H1 (cell line): Measurements from ENCODE around the gene ZBTB33. TPM values are rescaled to one million over a fixed set of nuclear protein-coding genes. Genes with fewer than 3 reads are reported as not detected.

Source experiments
- CTCF ChIA-PET: fragments of 300-600 bp; sonication (Branson Sonifier 250); formaldehyde crosslinking; loops from one replicate; lab custom pipeline; 2021; ENCODE audit not compliant: partially characterized antibody; lab: Charles Lee
- POLR2A ChIA-PET: fragments of 300-600 bp; sonication (Branson Sonifier 250); formaldehyde crosslinking; loops from one replicate; lab custom pipeline; 2021; ENCODE audit warnings: inconsistent platforms; ENCODE audit not compliant: partially characterized antibody; lab: Charles Lee
- DNase-seq, 2 experiments: peaks; one replicate each; pipeline versions ENCODE4 v3.0.0 to v3.0.0-alpha.2; 2010 to 2022; ENCODE audit warnings: low spot score in 2 of 2, low read depth in 1 of 2, mixed read lengths in 1 of 2
- FAIRE-seq: peaks from 2 replicates; lab custom pipeline; 2011; peaks lifted over from hg19 to GRCh38; lab: Jason Lieb, UNC
- H2AFZ ChIP-seq: 2 replicates; pipeline ENCODE4 v1.8.1; 2012; ENCODE audit warnings: low read length, inconsistent platforms
- H2AK5ac ChIP-seq: 2 replicates; pipeline ENCODE4 v1.6.1; 2013; ENCODE audit warnings: low read depth, low read length
- H2BK120ac ChIP-seq: replicated peaks from 2 replicates; pipeline ENCODE3; 2013; ENCODE audit warnings: low read depth, low read length, inconsistent platforms
- H2BK12ac ChIP-seq: 2 replicates; pipeline ENCODE4 v1.6.1; 2013; ENCODE audit warnings: low read depth, low read length
- H2BK15ac ChIP-seq: 2 replicates; pipeline ENCODE4 v1.6.1; 2013; ENCODE audit warnings: low read length
- H2BK20ac ChIP-seq: 2 replicates; pipeline ENCODE4 v1.6.1; 2013; ENCODE audit warnings: low read length
- H2BK5ac ChIP-seq: 2 replicates; pipeline ENCODE4 v1.6.1; 2013; ENCODE audit warnings: low read depth, low read length
- H3K14ac ChIP-seq: 2 replicates; pipeline ENCODE4 v1.6.1; 2013; ENCODE audit warnings: inconsistent platforms; ENCODE audit not compliant: insufficient read length
- H3K18ac ChIP-seq: 2 replicates; pipeline ENCODE4 v1.6.1; 2013; ENCODE audit warnings: low read length; ENCODE audit errors: extremely low read depth
- H3K23ac ChIP-seq: 2 replicates; pipeline ENCODE4 v1.6.1; 2013; ENCODE audit warnings: inconsistent platforms; ENCODE audit not compliant: insufficient read length
- H3K23me2 ChIP-seq: 2 replicates; pipeline ENCODE4 v1.6.1; 2013; ENCODE audit warnings: low read depth, low read length
- H3K27ac ChIP-seq: 2 replicates; pipeline ENCODE4 v1.6.1; 2011; ENCODE audit warnings: low read depth, low read length, inconsistent platforms
- H3K27me3 ChIP-seq, 4 experiments: replicated peaks in 1 of 4; 1 replicate in 1 of 4; 2 replicates in 3 of 4; pipeline versions ENCODE4 v1.6.1 to v1.8.1; 2011 to 2013; ENCODE audit warnings: low read length in 3 of 4, mild to moderate bottlenecking in 3 of 4, inconsistent platforms in 2 of 4, mixed read lengths in 2 of 4, moderate library complexity in 1 of 4; ENCODE audit not compliant: control insufficient read depth in 3 of 4, insufficient read depth in 3 of 4; ENCODE audit errors: extremely low read depth in 1 of 4
- H3K36me3 ChIP-seq, 4 experiments: 2 replicates each; pipeline versions ENCODE4 v1.6.1 to v1.8.1; 2011 to 2013; ENCODE audit warnings: mild to moderate bottlenecking in 4 of 4, low read length in 3 of 4, moderate library complexity in 2 of 4, control low read depth in 1 of 4, inconsistent platforms in 1 of 4; ENCODE audit not compliant: insufficient read depth in 4 of 4, control insufficient read depth in 2 of 4
- H3K4ac ChIP-seq: replicated peaks from 2 replicates; pipeline ENCODE3; 2013; ENCODE audit warnings: low read length, low read depth, mixed read lengths, inconsistent platforms; ENCODE audit not compliant: insufficient read length
- H3K4me1 ChIP-seq, 4 experiments: replicated peaks in 1 of 4; 1 replicate in 1 of 4; 2 replicates in 3 of 4; pipeline versions ENCODE4 v1.6.1 to v1.8.1; 2011 to 2013; ENCODE audit warnings: low read length in 3 of 4, inconsistent platforms in 2 of 4, mixed read lengths in 1 of 4; ENCODE audit not compliant: insufficient read depth in 4 of 4, control insufficient read depth in 3 of 4
- H3K4me2 ChIP-seq, 2 experiments: 2 replicates each; pipeline versions ENCODE4 v1.6.1 to v1.8.1; 2011 to 2013; ENCODE audit warnings: low read depth in 2 of 2, low read length in 2 of 2, control low read depth in 1 of 2, inconsistent platforms in 1 of 2, mild to moderate bottlenecking in 1 of 2; ENCODE audit not compliant: insufficient read depth in 1 of 2
- H3K4me3 ChIP-seq, 4 experiments: fragments of 200-600, 300-600 bp in 1 of 4; sonication (generic), shearing (Covaris generic), sonication (Bioruptor Twin) in 1 of 4; 2 replicates each; pipeline versions ENCODE4 v1.5.1 to v1.8.1; 2011 to 2016; ENCODE audit warnings: low read length in 4 of 4, low read depth in 3 of 4, control low read depth in 2 of 4, inconsistent platforms in 2 of 4, mild to moderate bottlenecking in 2 of 4, mixed read lengths in 1 of 4, moderate library complexity in 1 of 4; ENCODE audit not compliant: insufficient read depth in 2 of 4; ENCODE audit errors: extremely low read depth in 1 of 4
- H3K56ac ChIP-seq: replicated peaks from 2 replicates; pipeline ENCODE3; 2013; ENCODE audit warnings: low read depth, mild to moderate bottlenecking, mixed read lengths, low read length, inconsistent platforms; ENCODE audit not compliant: insufficient read length
- H3K79me1 ChIP-seq: 2 replicates; pipeline ENCODE4 v1.6.1; 2013; ENCODE audit warnings: low read depth, low read length, control low read depth
- H3K79me2 ChIP-seq, 2 experiments: 2 replicates each; pipeline versions ENCODE4 v1.6.1 to v1.8.1; 2012 to 2013; ENCODE audit warnings: low read length in 2 of 2, mild to moderate bottlenecking in 2 of 2, inconsistent platforms in 1 of 2; ENCODE audit not compliant: insufficient read depth in 2 of 2, control insufficient read depth in 1 of 2
- H3K9ac ChIP-seq, 4 experiments: replicated peaks in 1 of 4; 1 replicate in 1 of 4; 2 replicates in 3 of 4; pipeline versions ENCODE4 v1.6.1 to v1.8.1; 2011 to 2013; ENCODE audit warnings: low read depth in 3 of 4, low read length in 3 of 4, control low read depth in 2 of 4, mild to moderate bottlenecking in 2 of 4, moderate library complexity in 2 of 4, inconsistent platforms in 1 of 4; ENCODE audit errors: extremely low read depth in 1 of 4
- H3K9me3 ChIP-seq, 2 experiments: 2 replicates each; pipeline versions ENCODE4 v1.6.1 to v1.8.1; 2012 to 2013; ENCODE audit warnings: mild to moderate bottlenecking in 2 of 2, moderate library complexity in 2 of 2, control low read depth in 1 of 2, inconsistent platforms in 1 of 2, low read depth in 1 of 2, low read length in 1 of 2, mixed read lengths in 1 of 2; ENCODE audit not compliant: insufficient read depth in 2 of 2
- H4K20me1 ChIP-seq, 2 experiments: replicated peaks in 1 of 2; 2 replicates each; pipeline versions ENCODE3 to v1.8.1; 2011 to 2013; ENCODE audit warnings: inconsistent platforms in 2 of 2, low read length in 2 of 2, mild to moderate bottlenecking in 1 of 2; ENCODE audit not compliant: insufficient read depth in 2 of 2, control insufficient read depth in 1 of 2
- H4K5ac ChIP-seq: 2 replicates; pipeline ENCODE4 v1.6.1; 2013; ENCODE audit warnings: low read length, low read depth, mixed read lengths, inconsistent platforms; ENCODE audit not compliant: insufficient read length
- H4K8ac ChIP-seq: 2 replicates; pipeline ENCODE4 v1.8.0; 2013; ENCODE audit warnings: mild to moderate bottlenecking, moderate library complexity, low read length, inconsistent platforms; ENCODE audit not compliant: insufficient read depth; ENCODE audit errors: extremely low read depth
- H4K91ac ChIP-seq: replicated peaks from 2 replicates; pipeline ENCODE3; 2013; ENCODE audit warnings: low read length, mixed read lengths, inconsistent platforms; ENCODE audit not compliant: insufficient read length
- CBX8 ChIP-seq: fragments of 300-800, 300-1000 bp; sonication (generic); IDR thresholded peaks from 2 replicates; pipeline ENCODE4 v1.7.1; 2016; ENCODE audit warnings: low read depth, low read length, borderline replicate concordance
- CEBPB ChIP-seq: IDR thresholded peaks from 2 replicates; pipeline ENCODE4 v1.6.1; 2012; ENCODE audit warnings: low read depth, low read length
- CHD2 ChIP-seq: IDR thresholded peaks from 2 replicates; pipeline ENCODE4 v1.6.1; 2012; ENCODE audit warnings: low read length, improper control_type of control experiment
- CREB1 ChIP-seq: IDR thresholded peaks from 2 replicates; pipeline ENCODE4 v1.6.1; 2012; ENCODE audit warnings: inconsistent platforms
- CTBP2 ChIP-seq: IDR thresholded peaks from 2 replicates; pipeline ENCODE4 v1.7.0; 2011; ENCODE audit warnings: borderline replicate concordance, mild to moderate bottlenecking, moderate library complexity, mixed read lengths, low read length; ENCODE audit not compliant: insufficient read depth, insufficient read length
- EZH2 ChIP-seq: fragments of 200-600 bp; sonication (generic); IDR thresholded peaks from 2 replicates; pipeline ENCODE4 v1.7.1; 2012; ENCODE audit warnings: low read depth, mild to moderate bottlenecking, moderate library complexity, low read length, inconsistent platforms; ENCODE audit not compliant: severe bottlenecking
- GTF2F1 ChIP-seq: IDR thresholded peaks from 2 replicates; pipeline ENCODE4 v1.6.1; 2012; ENCODE audit warnings: low read depth, low read length, improper control_type of control experiment, borderline replicate concordance
- JUND ChIP-seq: IDR thresholded peaks from 2 replicates; pipeline ENCODE4 v1.6.1; 2011; ENCODE audit warnings: mild to moderate bottlenecking, improper control_type of control experiment, low read length
- NRF1 ChIP-seq: IDR thresholded peaks from 2 replicates; pipeline ENCODE4 v1.6.1; 2011; ENCODE audit warnings: mild to moderate bottlenecking, low read depth, low read length, improper control_type of control experiment
- POLR2A ChIP-seq, 2 experiments: IDR thresholded peaks; 1 replicate in 1 of 2; 2 replicates in 1 of 2; pipeline ENCODE4 v1.6.1; 2011; ENCODE audit warnings: low read depth in 2 of 2, low read length in 2 of 2, mild to moderate bottlenecking in 2 of 2; ENCODE audit errors: control extremely low read depth in 1 of 2
- SIX5 ChIP-seq: IDR thresholded peaks from 2 replicates; pipeline ENCODE4 v1.6.1; 2011; ENCODE audit warnings: mild to moderate bottlenecking, low read depth, low read length
- SRF ChIP-seq: IDR thresholded peaks from 2 replicates; pipeline ENCODE4 v1.6.1; 2011; ENCODE audit warnings: mild to moderate bottlenecking, low read depth, low read length, moderate library complexity
- TAF7 ChIP-seq: optimal IDR thresholded peaks from 2 replicates; pipeline ENCODE3; 2011; ENCODE audit warnings: low read depth, mild to moderate bottlenecking, inconsistent platforms, low read length, moderate library complexity, borderline replicate concordance
- TEAD4 ChIP-seq: IDR thresholded peaks from 2 replicates; pipeline ENCODE4 v1.6.1; 2012; ENCODE audit warnings: low read depth, low read length, inconsistent platforms, mixed read lengths
- USF2 ChIP-seq: IDR thresholded peaks from 2 replicates; pipeline ENCODE4 v1.6.1; 2011; ENCODE audit warnings: low read length, improper control_type of control experiment
- WGBS, 2 experiments: shearing (Covaris generic) in 1 of 2; methylation state at CpG; one replicate each; pipeline versions ENCODE4 v1.1.6 to v1.1.7; 2013 to 2015; ENCODE audit warnings: low lambda C conversion rate in 2 of 2, mixed read lengths in 2 of 2, inconsistent platforms in 1 of 2, low coverage in 1 of 2, missing lambda C conversion rate in 1 of 2; ENCODE audit not compliant: insufficient replicate concordance in 2 of 2, insufficient coverage in 1 of 2, insufficient read length in 1 of 2; ENCODE audit errors: extremely low coverage in 1 of 2, missing lambda C conversion rate in 1 of 2; 5-methylcytosine and 5-hydroxymethylcytosine counted together
- polyA plus RNA-seq, 7 experiments: library from polyadenylated mRNA; depleted of rRNA in 3 of 7; stranded (reverse) in 5 of 7; unstranded in 2 of 7; fragments of >200 nt in 5 of 7; fragments of 200-250 nt in 2 of 7; gene quantifications; 1 replicate in 5 of 7; 2 replicates in 1 of 7; 4 replicates in 1 of 7; pipeline versions ENCODE4 v1.2.1 to v1.2.3, GENCODE V29; 2011 to 2013; ENCODE audit warnings: missing spikeins in 2 of 7, mixed read lengths in 2 of 7
- total RNA-seq: library from RNA; stranded (reverse); fragmentation: NEBNext Ultra II Directional; extraction: Animal tissue kit (Norgen Biotek cat#: 25700); gene quantifications from 2 replicates; pipeline ENCODE4 v1.2.1, GENCODE V29; 2021

The ZBTB33 gene
- total and polyA plus RNA-seq, 2 of the 8 experiments (the other 6 are each of a cell fraction or from before 2014, with no cell fraction given): 3.4 to 14.9 TPM

GRCh38 chrX:120223374-120223773 lies 27.2 kb upstream of the ZBTB33 start:
- Histone ChIP-seq H3K18ac (no peak overlapping the region), H2BK5ac (no peak overlapping the region), H2AK5ac (no peak overlapping the region), H3K4ac (no peak overlapping the region), H3K9ac (no peak overlapping the region), H2BK12ac (no peak overlapping the region), H2BK20ac (no peak overlapping the region), H4K91ac (no peak overlapping the region), H2AFZ (no peak overlapping the region), H3K23ac (no peak overlapping the region), H2BK120ac (no peak overlapping the region), H3K79me2 (no peaks in the 10 kb centered on the region), H4K20me1 (no peaks in the 10 kb centered on the region), H3K36me3 (no peaks in the 10 kb centered on the region), H4K5ac (no peak overlapping the region), H3K79me1 (no peaks in the 10 kb centered on the region), H2BK15ac (no peak overlapping the region), H3K9me3 (no peaks in the 10 kb centered on the region), H3K4me3 (no peak overlapping the region), H3K27ac (no peak overlapping the region), H3K4me2 (no peak overlapping the region), H3K23me2 (no peaks in the 10 kb centered on the region), H3K4me1 (no peaks in the 10 kb centered on the region), H3K14ac (no peak overlapping the region), H3K56ac (no peak overlapping the region), H4K8ac (no peak overlapping the region), H3K27me3 (no peaks in the 10 kb centered on the region)
- WGBS, 2 experiments: 91% methylated on average over 3 of the region's 8 CpGs; no CpG with 5 or more reads in 1 of the 2 experiments
- FAIRE-seq (no peak), DNase-seq (no peak)
- ChIA-PET POLR2A (no interaction called here), CTCF (interaction anchor here (3.3 kb wide), 1 partner anchor 10 kb away, joined by 19 read pairs; no protein-coding TSS in a partner anchor)
- no peak for TF ChIP-seq CBX8
- no peak for TF ChIP-seq CTBP2
- TF ChIP-seq USF2: no peak
- no peak for TF ChIP-seq TEAD4
- no peak for TF ChIP-seq SIX5
- TF ChIP-seq JUND: no peak
- no peak for TF ChIP-seq CEBPB
- no peak for TF ChIP-seq TAF7
- TF ChIP-seq GTF2F1: no peak
- no peak for TF ChIP-seq POLR2A (IDR thresholded peaks at IDR 0.05; ENCODE audit: control extremely low read depth in 1 of 2, low read depth in 2 of 2, low read length in 2 of 2)
- TF ChIP-seq CHD2: no peak
- TF ChIP-seq CREB1: no peak
- TF ChIP-seq SRF: no peak
- TF ChIP-seq EZH2: no peak
- no peak for TF ChIP-seq NRF1
